Glutamatergic neuron (in vitro differentiated cells): ENCODE data around the gene ZNF599. TPM values are rescaled to one million over a fixed set of nuclear protein-coding genes. Genes with fewer than 3 reads are reported as not detected.
"Not testable (repeated sequence)": the region's sequence is repeated elsewhere in the genome, so short reads cannot be mapped to it uniquely, and the experiment has no call there.

Source experiments
- DNase-seq: peaks from one replicate; pipeline ENCODE4 v3.0.0; 2022
- H3K27ac Mint-ChIP-seq: one replicate; pipeline ENCODE4 v1.8.0; 2020; ENCODE audit warnings: mild to moderate bottlenecking, mixed read lengths, inconsistent platforms; ENCODE audit not compliant: unreplicated experiment
- H3K27me3 Mint-ChIP-seq: one replicate; pipeline ENCODE4 v1.8.0; 2020; ENCODE audit warnings: mild to moderate bottlenecking, moderate library complexity, mixed read lengths, inconsistent platforms; ENCODE audit not compliant: unreplicated experiment
- H3K36me3 Mint-ChIP-seq: one replicate; pipeline ENCODE4 v1.8.0; 2020; ENCODE audit warnings: mild to moderate bottlenecking, mixed read lengths, inconsistent platforms; ENCODE audit not compliant: unreplicated experiment
- H3K4me1 Mint-ChIP-seq: one replicate; pipeline ENCODE4 v1.8.0; 2020; ENCODE audit warnings: mild to moderate bottlenecking, low read depth, mixed read lengths, inconsistent platforms; ENCODE audit not compliant: unreplicated experiment
- H3K4me3 Mint-ChIP-seq: one replicate; pipeline ENCODE4 v1.8.0; 2020; ENCODE audit warnings: mild to moderate bottlenecking, mixed read lengths, inconsistent platforms; ENCODE audit not compliant: unreplicated experiment
- H3K9me3 Mint-ChIP-seq: one replicate; pipeline ENCODE4 v1.8.0; 2020; ENCODE audit warnings: mild to moderate bottlenecking, moderate library complexity, mixed read lengths, inconsistent platforms; ENCODE audit not compliant: unreplicated experiment
- CTCF ChIP-seq: fragments of 200-600 bp; sonication (generic); IDR thresholded peaks from one replicate; pipeline ENCODE4 v1.5.0; 2021; ENCODE audit not compliant: partially characterized antibody, unreplicated experiment
- total RNA-seq: library from RNA; stranded (reverse); fragmentation: NEBNext Ultra II Directional; extraction: Animal tissue kit (Norgen Biotek cat#: 25700); gene quantifications from one replicate; pipeline ENCODE4 v1.2.1, GENCODE V29; 2021; ENCODE audit not compliant: unreplicated experiment

Gene ZNF599
- total RNA-seq, 1 donor from 2014 or later = 8.2 TPM

GRCh38 chr19:34806976-34807860 lies 34.2 kb upstream of the ZNF599 start:
- peaks cover 4% of the 10 kb centered on the region for H3K9me3 Mint-ChIP-seq
- H3K36me3 Mint-ChIP-seq = peaks cover 26% of the 10 kb centered on the region
- H3K4me3 Mint-ChIP-seq = no peak overlapping the region
- H3K27ac Mint-ChIP-seq = no peak overlapping the region
- TF ChIP-seq CTCF = no peak
- peaks cover 4% of the 10 kb centered on the region for H3K27me3 Mint-ChIP-seq
- no peak for DNase-seq
- no peaks in the 10 kb centered on the region for H3K4me1 Mint-ChIP-seq

GRCh38 chr19:34804115-34804514 lies 31.1 kb upstream of the ZNF599 start:
- DNase-seq = no peak
- no peak for TF ChIP-seq CTCF
- no peak overlapping the region for H3K27ac Mint-ChIP-seq
- peaks cover 4% of the 10 kb centered on the region for H3K27me3 Mint-ChIP-seq
- H3K9me3 Mint-ChIP-seq = peaks cover 4% of the 10 kb centered on the region
- H3K4me1 Mint-ChIP-seq = no peaks in the 10 kb centered on the region
- peaks cover 26% of the 10 kb centered on the region for H3K36me3 Mint-ChIP-seq
- H3K4me3 Mint-ChIP-seq = no peak overlapping the region

GRCh38 chr19:34796953-34797352 lies 23.9 kb upstream of the ZNF599 start:
- not testable (repeated sequence) for H3K27me3 Mint-ChIP-seq, H3K4me3 Mint-ChIP-seq, H3K27ac Mint-ChIP-seq, DNase-seq, H3K9me3 Mint-ChIP-seq, H3K4me1 Mint-ChIP-seq
- peaks cover 15% of the 10 kb centered on the region for H3K36me3 Mint-ChIP-seq

GRCh38 chr19:34794066-34794960 lies 21.3 kb upstream of the ZNF599 start:
- TF ChIP-seq CTCF = no peak
- peaks cover 3% of the 10 kb centered on the region for H3K9me3 Mint-ChIP-seq
- H3K4me3 Mint-ChIP-seq = no peak overlapping the region
- DNase-seq = no peak
- H3K27me3 Mint-ChIP-seq = peaks cover 2% of the 10 kb centered on the region
- H3K4me1 Mint-ChIP-seq = no peaks in the 10 kb centered on the region
- no peak overlapping the region for H3K27ac Mint-ChIP-seq
- H3K36me3 Mint-ChIP-seq = peaks cover 6% of the 10 kb centered on the region

- H3K27ac Mint-ChIP-seq = no peak overlapping the region
- H3K27me3 Mint-ChIP-seq = peaks cover 2% of the 10 kb centered on the region
- TF ChIP-seq CTCF = no peak
- no peaks in the 10 kb centered on the region for H3K4me1 Mint-ChIP-seq
- peaks cover 3% of the 10 kb centered on the region for H3K9me3 Mint-ChIP-seq
- no peak for DNase-seq
- H3K36me3 Mint-ChIP-seq = peaks cover 6% of the 10 kb centered on the region
- H3K4me3 Mint-ChIP-seq = no peak overlapping the region
Observed at GRCh38 chr19:34793565-34793964, 20.6 kb upstream of the ZNF599 start.
